HEK293 (cell line): Measurements from ENCODE around the gene TTC6.

Experiments used
- CTCF ChIA-PET: fragments of 350-600 bp; formaldehyde crosslinking; extraction: SDS; loops from one replicate; lab custom pipeline; 2021; ENCODE audit warnings: antibody characterized with exemption; lab: Yijun Ruan, JAX
- POLR2A ChIA-PET: fragments of 300-600 bp; formaldehyde crosslinking; extraction: SDS; loops from one replicate; lab custom pipeline; 2020; ENCODE audit warnings: antibody characterized with exemption, inconsistent platforms; lab: Yijun Ruan, JAX
- H3K27ac ChIP-seq: fragments of 200-500 bp; sonication (Bioruptor generic); 2 replicates; pipeline ENCODE4 v1.5.1; 2014; ENCODE audit warnings: low read depth, low read length, control low read depth, inconsistent platforms; ENCODE audit errors: extremely low read depth
- H3K36me3 ChIP-seq, 2 experiments: fragments of 200-500 bp in 1 of 2; sonication (Bioruptor generic) in 1 of 2; 1 replicate in 1 of 2; 2 replicates in 1 of 2; pipeline ENCODE4 v1.5.1; 2014 to 2017; ENCODE audit warnings: inconsistent platforms in 2 of 2, low read length in 2 of 2; ENCODE audit not compliant: control insufficient read depth in 2 of 2, insufficient read depth in 1 of 2
- H3K4me1 ChIP-seq: fragments of 200-500 bp; sonication (Bioruptor generic); 2 replicates; pipeline ENCODE4 v1.5.1; 2014; ENCODE audit warnings: mild to moderate bottlenecking, low read length, inconsistent platforms; ENCODE audit not compliant: control insufficient read depth, insufficient read depth
- H3K4me3 ChIP-seq: 2 replicates; pipeline ENCODE4 v1.5.1; 2011; ENCODE audit warnings: low read depth, mild to moderate bottlenecking, control low read depth, low read length, moderate library complexity
- H3K9me3 ChIP-seq: fragments of 200-500 bp; sonication (Bioruptor generic); 2 replicates; pipeline ENCODE4 v1.5.1; 2014; ENCODE audit warnings: low read depth, low read length, inconsistent platforms; ENCODE audit not compliant: control insufficient read depth, insufficient read depth
- BCL6B ChIP-seq: fragments of 450-650 bp; formaldehyde crosslinking; IDR thresholded peaks from 2 replicates; pipeline ENCODE4 v1.5.1; 2017; ENCODE audit warnings: missing biosample characterization, missing genetic modification characterization
- HOXC10 ChIP-seq: sonication (generic); formaldehyde crosslinking; IDR thresholded peaks from 2 replicates; pipeline ENCODE4 v1.8.1; 2023; ENCODE audit warnings: mild to moderate bottlenecking, missing genetic modification reagents
- IKZF3 ChIP-seq: fragments of 450-650 bp; IDR thresholded peaks from 2 replicates; pipeline ENCODE4 v1.5.0; 2018; ENCODE audit warnings: missing biosample characterization, mild to moderate bottlenecking, missing genetic modification characterization, moderate library complexity
- PBX3 ChIP-seq: sonication (generic); formaldehyde crosslinking; IDR thresholded peaks from 2 replicates; pipeline ENCODE4 v1.8.1; 2022; ENCODE audit warnings: mild to moderate bottlenecking, moderate library complexity, missing genetic modification reagents
- ZBTB1 ChIP-seq: fragments of 450-650 bp; formaldehyde crosslinking; IDR thresholded peaks from 2 replicates; pipeline ENCODE4 v1.5.1; 2016; ENCODE audit warnings: missing biosample characterization, missing genetic modification characterization
- ZBTB20 ChIP-seq: fragments of 450-650 bp; formaldehyde crosslinking; IDR thresholded peaks from 2 replicates; pipeline ENCODE4 v1.5.1; 2016; ENCODE audit warnings: missing biosample characterization, missing genetic modification characterization
- ZFP37 ChIP-seq: fragments of 450-650 bp; formaldehyde crosslinking; IDR thresholded peaks from 2 replicates; pipeline ENCODE4 v1.5.1; 2016; ENCODE audit warnings: missing biosample characterization, missing genetic modification characterization
- ZNF138 ChIP-seq: fragments of 450-650 bp; formaldehyde crosslinking; IDR thresholded peaks from 2 replicates; pipeline ENCODE4 v1.5.1; 2016; ENCODE audit warnings: missing biosample characterization, missing genetic modification characterization, borderline replicate concordance
- ZNF157 ChIP-seq: fragments of 450-650 bp; formaldehyde crosslinking; IDR thresholded peaks from 2 replicates; pipeline ENCODE4 v1.5.1; 2016; ENCODE audit warnings: missing biosample characterization, missing genetic modification characterization
- ZNF404 ChIP-seq: fragments of 450-650 bp; formaldehyde crosslinking; IDR thresholded peaks from 2 replicates; pipeline ENCODE4 v1.5.1; 2017; ENCODE audit warnings: missing biosample characterization, missing genetic modification characterization
- ZNF521 ChIP-seq: fragments of 450-650 bp; formaldehyde crosslinking; IDR thresholded peaks from 2 replicates; pipeline ENCODE4 v1.5.1; 2017; ENCODE audit warnings: missing biosample characterization, mild to moderate bottlenecking, missing genetic modification characterization
- ZNF530 ChIP-seq: fragments of 450-650 bp; formaldehyde crosslinking; IDR thresholded peaks from 2 replicates; pipeline ENCODE4 v1.5.1; 2016; ENCODE audit warnings: low read depth, missing biosample characterization, missing genetic modification characterization
- ZNF645 ChIP-seq: fragments of 450-650 bp; formaldehyde crosslinking; IDR thresholded peaks from 2 replicates; pipeline ENCODE4; 2016; ENCODE audit warnings: missing biosample characterization, missing genetic modification characterization
- ZNF677 ChIP-seq: fragments of 450-650 bp; IDR thresholded peaks from 2 replicates; pipeline ENCODE4 v1.5.0; 2018; ENCODE audit warnings: missing biosample characterization, mild to moderate bottlenecking, missing genetic modification characterization, moderate library complexity
- TF ChIP-seq, protein P1 (sequence below): fragments of 450-650 bp; IDR thresholded peaks from 2 replicates; pipeline ENCODE4 v1.5.1; 2018; ENCODE audit warnings: missing biosample characterization, mild to moderate bottlenecking, missing genetic modification characterization

TTC6 gene

DNA sequence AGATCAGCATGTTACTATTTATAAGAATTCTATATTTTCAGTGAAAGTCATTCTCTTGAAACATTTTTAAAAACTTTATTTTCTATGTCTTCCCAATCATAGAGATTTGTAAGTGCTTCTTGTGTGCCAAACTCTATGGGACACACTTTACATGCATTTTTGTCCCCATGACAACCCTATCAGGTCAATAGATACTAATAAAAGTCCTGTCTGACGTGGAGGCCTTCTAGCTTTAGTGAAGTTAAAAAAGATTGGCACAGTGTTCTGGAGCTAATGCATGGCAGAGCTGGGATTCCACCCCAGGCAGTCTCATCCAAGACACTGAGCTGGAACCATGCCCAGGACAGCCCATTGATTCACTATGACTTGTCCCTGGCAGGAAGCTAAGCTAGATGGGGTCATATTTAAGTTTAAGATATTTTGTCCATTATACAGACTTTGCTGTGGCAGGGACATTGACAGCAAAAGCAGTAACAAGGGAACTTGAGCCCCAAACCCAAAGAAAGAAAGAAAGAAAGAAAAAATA lies 28.1 kb downstream of the TTC6 start (continued):
- no peak for TF ChIP-seq ZNF645 (tag by site-specific recombination)
- TF ChIP-seq ZNF530, result no peak
- TF ChIP-seq ZNF521 (tag by site-specific recombination), result no peak
- TF ChIP-seq ZNF404 (tag by site-specific recombination), result no peak
- TF ChIP-seq ZNF677 (tag by site-specific recombination), result no peak
- TF ChIP-seq ZNF138 (tag by site-specific recombination), result no peak

GRCh38 chr14:37623971-37624370 lies 28.5 kb downstream of the TTC6 start:
- Histone ChIP-seq H3K36me3 (no peaks in the 10 kb centered on the region), H3K27ac (no peak overlapping the region), H3K9me3 (no peaks in the 10 kb centered on the region), H3K4me1 (no peaks in the 10 kb centered on the region), H3K4me3 (no peak overlapping the region)
- ChIA-PET CTCF (interaction anchor here (0.6 to 0.8 kb wide), 2 partner anchors 40 to 1103 kb away, joined by 3 to 4 read pairs; no protein-coding TSS in a partner anchor), POLR2A (no interaction called here)
- TF ChIP-seq BCL6B (tag by site-specific recombination) (no peak), IKZF3 (tag by site-specific recombination) (no peak)

DNA sequence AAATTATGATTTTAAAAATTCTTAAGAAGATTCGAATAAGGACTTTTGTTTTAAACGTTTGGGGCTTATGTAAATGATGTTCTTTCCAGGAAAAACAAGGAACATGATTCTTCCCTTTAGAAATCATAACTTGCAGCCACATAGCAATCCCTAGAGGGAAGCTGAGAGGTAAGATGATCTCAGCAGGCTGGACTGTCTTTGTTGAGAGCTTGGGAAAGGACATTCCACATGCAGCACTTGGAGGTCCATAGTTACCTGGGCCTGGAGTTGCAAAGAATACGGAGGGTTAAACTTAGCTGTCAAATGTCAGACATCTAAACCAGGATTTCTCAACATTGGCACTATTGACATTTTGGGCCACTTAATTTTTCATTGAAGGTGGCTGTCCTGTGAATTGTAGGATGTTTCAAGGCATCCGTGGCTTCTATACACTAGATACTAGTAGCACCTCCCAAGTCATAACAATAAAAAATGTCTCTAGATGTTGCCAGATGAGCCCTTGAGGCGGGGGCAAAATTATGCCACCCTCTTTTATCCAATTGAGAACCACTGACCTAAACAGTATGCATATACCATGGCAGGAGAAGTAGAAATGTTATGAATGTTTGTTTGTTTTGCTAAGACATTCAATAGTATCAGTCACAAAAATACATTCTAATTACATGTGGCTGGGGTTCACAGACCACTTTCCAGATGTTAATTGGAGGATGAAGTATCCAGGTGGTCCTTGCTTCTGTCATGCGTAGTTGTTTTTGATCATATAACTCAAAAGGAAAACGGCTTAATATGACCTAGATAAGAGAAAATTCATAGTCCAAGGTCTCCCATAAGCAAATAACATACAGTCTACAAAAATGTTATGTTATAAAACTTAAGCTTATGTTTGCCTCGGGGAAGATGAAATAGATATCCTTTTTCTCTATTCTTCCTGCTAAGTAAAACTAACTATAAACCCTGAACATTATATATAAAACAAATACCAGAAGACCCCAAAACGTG lies 30.5 kb downstream of the TTC6 start:
- ChIA-PET POLR2A (no interaction called here), CTCF (no interaction called here)
- Histone ChIP-seq H3K36me3 (no peaks in the 10 kb centered on the region), H3K4me1 (no peaks in the 10 kb centered on the region), H3K4me3 (no peak overlapping the region), H3K27ac (no peak overlapping the region), H3K9me3 (no peaks in the 10 kb centered on the region)
- no peak for TF ChIP-seq PBX3 (CRISPR knock-in tag)
- TF ChIP-seq ZBTB20 (tag by site-specific recombination), result no peak
- no peak for TF ChIP-seq HOXC10 (CRISPR knock-in tag)
- TF ChIP-seq ZBTB1 (tag by site-specific recombination), result no peak
- no peak for TF ChIP-seq ZNF645 (tag by site-specific recombination)
- no peak for TF ChIP-seq ZNF157 (tag by site-specific recombination)
- no peak for TF ChIP-seq ZFP37 (tag by site-specific recombination)
- TF ChIP-seq, protein P1, sequence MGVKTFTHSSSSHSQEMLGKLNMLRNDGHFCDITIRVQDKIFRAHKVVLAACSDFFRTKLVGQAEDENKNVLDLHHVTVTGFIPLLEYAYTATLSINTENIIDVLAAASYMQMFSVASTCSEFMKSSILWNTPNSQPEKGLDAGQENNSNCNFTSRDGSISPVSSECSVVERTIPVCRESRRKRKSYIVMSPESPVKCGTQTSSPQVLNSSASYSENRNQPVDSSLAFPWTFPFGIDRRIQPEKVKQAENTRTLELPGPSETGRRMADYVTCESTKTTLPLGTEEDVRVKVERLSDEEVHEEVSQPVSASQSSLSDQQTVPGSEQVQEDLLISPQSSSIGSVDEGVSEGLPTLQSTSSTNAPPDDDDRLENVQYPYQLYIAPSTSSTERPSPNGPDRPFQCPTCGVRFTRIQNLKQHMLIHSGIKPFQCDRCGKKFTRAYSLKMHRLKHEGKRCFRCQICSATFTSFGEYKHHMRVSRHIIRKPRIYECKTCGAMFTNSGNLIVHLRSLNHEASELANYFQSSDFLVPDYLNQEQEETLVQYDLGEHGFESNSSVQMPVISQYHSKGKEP, result no peak
